Stromal cell of bone marrow (primary cell): ENCODE measurements around the gene CDH12.

Experiments used
- DNase-seq: peaks from one replicate; pipeline ENCODE4 v3.0.0-alpha.2; 2012; ENCODE audit warnings: low read depth

CDH12 gene

DNA sequence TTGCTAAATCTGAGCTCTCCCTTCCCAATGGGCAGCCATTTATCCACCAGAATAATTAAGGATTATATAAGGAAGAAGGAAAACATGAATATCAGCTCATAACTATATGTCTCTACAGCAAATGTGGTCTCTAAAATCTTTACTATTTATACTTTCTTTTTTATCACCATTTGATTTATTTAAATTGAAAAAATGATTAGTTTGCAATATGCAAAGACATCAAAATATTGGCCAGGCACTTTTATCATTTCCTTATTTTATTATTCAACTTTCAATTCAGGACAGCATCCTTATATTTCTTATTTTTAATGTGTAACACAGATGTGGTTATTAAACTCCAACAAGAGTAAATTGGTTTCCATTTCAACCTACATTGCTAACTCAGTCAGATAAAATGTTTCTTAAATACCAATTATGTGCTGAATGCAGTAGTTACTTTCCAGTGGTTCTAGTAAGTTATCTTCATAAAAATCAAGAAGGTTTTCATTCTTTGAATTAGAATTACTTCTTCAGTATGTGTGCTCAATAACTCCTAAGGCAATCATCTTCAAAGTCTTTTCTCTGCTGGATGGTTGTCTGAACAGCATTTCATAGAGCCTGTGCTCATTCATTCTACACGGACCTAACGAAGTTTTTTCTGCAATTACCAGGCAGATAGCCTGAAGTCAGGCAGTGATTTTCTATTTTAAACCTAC, 1148.0 kb downstream of the CDH12 start:
- no peak for DNase-seq

DNA sequence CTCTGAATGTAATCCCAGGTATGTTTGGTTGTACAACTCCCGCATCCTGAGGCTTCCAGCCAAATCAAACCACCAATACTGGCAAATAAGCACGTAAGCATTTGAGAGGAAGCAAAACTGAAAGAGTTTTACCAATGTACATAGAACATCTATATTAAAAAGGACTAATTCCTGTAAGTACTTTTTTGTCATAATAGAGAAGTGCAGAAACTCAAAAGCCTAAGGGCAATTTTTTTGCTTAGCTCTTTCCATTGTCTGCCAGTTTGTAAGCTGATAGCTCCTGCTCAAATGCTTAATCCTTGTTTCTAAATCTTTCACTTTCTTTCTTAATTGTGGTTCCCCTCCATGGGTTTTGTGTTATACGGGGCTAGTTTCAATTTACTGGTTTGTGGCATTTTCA, 1151.8 kb downstream of the CDH12 start:
- no peak for DNase-seq
